GM21786 (cell line): ENCODE data around the gene EDC3.
"Not testable (repeated sequence)": the region's sequence is repeated elsewhere in the genome, so short reads cannot be mapped to it uniquely, and the experiment has no call there.

Experiments used
- ATAC-seq: cut with Tn5 transposase; IDR thresholded peaks from one replicate; pipeline ENCODE4 v1.9.1; 2021; ENCODE audit not compliant: unreplicated experiment

Gene EDC3

GRCh38 chr15:74612677-74613076, 83.1 kb downstream of the EDC3 start:
- ATAC-seq = no peak

GRCh38 chr15:74611834-74612233, 84.0 kb downstream of the EDC3 start:
- ATAC-seq = no peak

GRCh38 chr15:74611341-74611740, 84.5 kb downstream of the EDC3 start:
- ATAC-seq = no peak

GRCh38 chr15:74610302-74610951, 85.4 kb downstream of the EDC3 start:
- no peak for ATAC-seq

GRCh38 chr15:74609938-74610301, 85.9 kb downstream of the EDC3 start:
- ATAC-seq = no peak

- ATAC-seq = no peak
Measured at GRCh38 chr15:74608786-74609185, 87.0 kb downstream of the EDC3 start.

- ATAC-seq = no peak
Measured at GRCh38 chr15:74605795-74606150, 90.1 kb downstream of the EDC3 start.

- no peak for ATAC-seq
Measured at GRCh38 chr15:74604983-74605794, 90.6 kb downstream of the EDC3 start.

- no peak for ATAC-seq
Measured at GRCh38 chr15:74603789-74604705, 91.8 kb downstream of the EDC3 start.

GRCh38 chr15:74603026-74603788, 92.6 kb downstream of the EDC3 start:
- no peak for ATAC-seq

- no peak for ATAC-seq
Measured at GRCh38 chr15:74599156-74599555, 96.7 kb downstream of the EDC3 start.

- peak; percentile 83 for ATAC-seq
Measured at GRCh38 chr15:74598126-74598842, 97.5 kb downstream of the EDC3 start.

GRCh38 chr15:74597146-74597705, 98.6 kb downstream of the EDC3 start:
- not testable (repeated sequence) for ATAC-seq

- not testable (repeated sequence) for ATAC-seq
Measured at GRCh38 chr15:74596736-74597135, 99.1 kb downstream of the EDC3 start.

GRCh38 chr15:74595271-74595670, 100.6 kb downstream of the EDC3 start:
- no peak for ATAC-seq

GRCh38 chr15:74594455-74594854, 101.4 kb downstream of the EDC3 start:
- ATAC-seq = no peak

GRCh38 chr15:74593122-74593521, 102.7 kb downstream of the EDC3 start:
- no peak for ATAC-seq

GRCh38 chr15:74592222-74592621, 103.6 kb downstream of the EDC3 start:
- ATAC-seq = no peak

GRCh38 chr15:74589826-74590225, 106.0 kb downstream of the EDC3 start:
- no peak for ATAC-seq

- ATAC-seq = no peak
Measured at GRCh38 chr15:74585857-74586256, 110.0 kb downstream of the EDC3 start.
